Measurements from ENCODE around the gene MRPL55. TPM values are rescaled to one million over a fixed set of nuclear protein-coding genes. Genes with fewer than 3 reads are reported as not detected.

The MRPL55 gene
- total RNA-seq, 1 experiment from 2014 or later = 57.1 TPM

DNA sequence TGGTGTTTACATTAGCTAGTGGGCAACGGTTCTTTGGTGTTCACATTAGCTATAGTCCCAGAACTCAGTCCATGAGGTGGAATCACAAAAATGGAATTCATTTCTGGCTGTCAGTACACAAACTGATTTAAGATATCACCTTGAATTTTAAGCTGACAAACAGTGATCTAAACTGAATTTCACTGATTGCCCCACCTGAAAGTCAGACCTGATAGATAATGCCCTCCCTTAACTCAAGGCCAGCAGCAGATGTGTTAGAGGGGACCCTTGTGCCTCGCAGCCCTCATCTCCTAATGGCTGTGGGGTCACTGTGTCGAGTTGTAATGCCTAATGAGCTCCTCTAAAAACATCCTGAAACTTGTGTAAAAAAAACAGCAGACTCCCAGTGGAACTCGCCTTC, 18.0 kb downstream of the MRPL55 start:
- no peaks in the 10 kb centered on the region for H3K9me2 ChIP-seq (ENCODE audit: insufficient read depth)
- intact Hi-C loops (cut with micrococcal nuclease) = no loop called here
- no TSS peak for BruUV-seq (replicated peaks)
- no peak for TF ChIP-seq POLR2AphosphoS5 (IDR thresholded peaks at IDR 0.05; ENCODE audit: low read depth, low read length)
- TF ChIP-seq SIN3A (IDR thresholded peaks at IDR 0.05; ENCODE audit: low read depth) = no peak
- TF ChIP-seq YY1 (IDR thresholded peaks at IDR 0.05; ENCODE audit: extremely low read depth, insufficient replicate concordance, low read depth, low read length) = no peak
- TF ChIP-seq, protein P1, sequence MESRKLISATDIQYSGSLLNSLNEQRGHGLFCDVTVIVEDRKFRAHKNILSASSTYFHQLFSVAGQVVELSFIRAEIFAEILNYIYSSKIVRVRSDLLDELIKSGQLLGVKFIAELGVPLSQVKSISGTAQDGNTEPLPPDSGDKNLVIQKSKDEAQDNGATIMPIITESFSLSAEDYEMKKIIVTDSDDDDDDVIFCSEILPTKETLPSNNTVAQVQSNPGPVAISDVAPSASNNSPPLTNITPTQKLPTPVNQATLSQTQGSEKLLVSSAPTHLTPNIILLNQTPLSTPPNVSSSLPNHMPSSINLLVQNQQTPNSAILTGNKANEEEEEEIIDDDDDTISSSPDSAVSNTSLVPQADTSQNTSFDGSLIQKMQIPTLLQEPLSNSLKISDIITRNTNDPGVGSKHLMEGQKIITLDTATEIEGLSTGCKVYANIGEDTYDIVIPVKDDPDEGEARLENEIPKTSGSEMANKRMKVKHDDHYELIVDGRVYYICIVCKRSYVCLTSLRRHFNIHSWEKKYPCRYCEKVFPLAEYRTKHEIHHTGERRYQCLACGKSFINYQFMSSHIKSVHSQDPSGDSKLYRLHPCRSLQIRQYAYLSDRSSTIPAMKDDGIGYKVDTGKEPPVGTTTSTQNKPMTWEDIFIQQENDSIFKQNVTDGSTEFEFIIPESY (IDR thresholded peaks at IDR 0.05; ENCODE audit: extremely low read depth, insufficient replicate concordance, low read length) = no peak
- TF ChIP-seq, protein P2, sequence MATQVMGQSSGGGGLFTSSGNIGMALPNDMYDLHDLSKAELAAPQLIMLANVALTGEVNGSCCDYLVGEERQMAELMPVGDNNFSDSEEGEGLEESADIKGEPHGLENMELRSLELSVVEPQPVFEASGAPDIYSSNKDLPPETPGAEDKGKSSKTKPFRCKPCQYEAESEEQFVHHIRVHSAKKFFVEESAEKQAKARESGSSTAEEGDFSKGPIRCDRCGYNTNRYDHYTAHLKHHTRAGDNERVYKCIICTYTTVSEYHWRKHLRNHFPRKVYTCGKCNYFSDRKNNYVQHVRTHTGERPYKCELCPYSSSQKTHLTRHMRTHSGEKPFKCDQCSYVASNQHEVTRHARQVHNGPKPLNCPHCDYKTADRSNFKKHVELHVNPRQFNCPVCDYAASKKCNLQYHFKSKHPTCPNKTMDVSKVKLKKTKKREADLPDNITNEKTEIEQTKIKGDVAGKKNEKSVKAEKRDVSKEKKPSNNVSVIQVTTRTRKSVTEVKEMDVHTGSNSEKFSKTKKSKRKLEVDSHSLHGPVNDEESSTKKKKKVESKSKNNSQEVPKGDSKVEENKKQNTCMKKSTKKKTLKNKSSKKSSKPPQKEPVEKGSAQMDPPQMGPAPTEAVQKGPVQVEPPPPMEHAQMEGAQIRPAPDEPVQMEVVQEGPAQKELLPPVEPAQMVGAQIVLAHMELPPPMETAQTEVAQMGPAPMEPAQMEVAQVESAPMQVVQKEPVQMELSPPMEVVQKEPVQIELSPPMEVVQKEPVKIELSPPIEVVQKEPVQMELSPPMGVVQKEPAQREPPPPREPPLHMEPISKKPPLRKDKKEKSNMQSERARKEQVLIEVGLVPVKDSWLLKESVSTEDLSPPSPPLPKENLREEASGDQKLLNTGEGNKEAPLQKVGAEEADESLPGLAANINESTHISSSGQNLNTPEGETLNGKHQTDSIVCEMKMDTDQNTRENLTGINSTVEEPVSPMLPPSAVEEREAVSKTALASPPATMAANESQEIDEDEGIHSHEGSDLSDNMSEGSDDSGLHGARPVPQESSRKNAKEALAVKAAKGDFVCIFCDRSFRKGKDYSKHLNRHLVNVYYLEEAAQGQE (IDR thresholded peaks at IDR 0.05; ENCODE audit: low read depth) = no peak
- TF ChIP-seq, protein P3, sequence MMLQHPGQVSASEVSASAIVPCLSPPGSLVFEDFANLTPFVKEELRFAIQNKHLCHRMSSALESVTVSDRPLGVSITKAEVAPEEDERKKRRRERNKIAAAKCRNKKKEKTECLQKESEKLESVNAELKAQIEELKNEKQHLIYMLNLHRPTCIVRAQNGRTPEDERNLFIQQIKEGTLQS (IDR thresholded peaks at IDR 0.05) = no peak
- TF ChIP-seq, protein P4, sequence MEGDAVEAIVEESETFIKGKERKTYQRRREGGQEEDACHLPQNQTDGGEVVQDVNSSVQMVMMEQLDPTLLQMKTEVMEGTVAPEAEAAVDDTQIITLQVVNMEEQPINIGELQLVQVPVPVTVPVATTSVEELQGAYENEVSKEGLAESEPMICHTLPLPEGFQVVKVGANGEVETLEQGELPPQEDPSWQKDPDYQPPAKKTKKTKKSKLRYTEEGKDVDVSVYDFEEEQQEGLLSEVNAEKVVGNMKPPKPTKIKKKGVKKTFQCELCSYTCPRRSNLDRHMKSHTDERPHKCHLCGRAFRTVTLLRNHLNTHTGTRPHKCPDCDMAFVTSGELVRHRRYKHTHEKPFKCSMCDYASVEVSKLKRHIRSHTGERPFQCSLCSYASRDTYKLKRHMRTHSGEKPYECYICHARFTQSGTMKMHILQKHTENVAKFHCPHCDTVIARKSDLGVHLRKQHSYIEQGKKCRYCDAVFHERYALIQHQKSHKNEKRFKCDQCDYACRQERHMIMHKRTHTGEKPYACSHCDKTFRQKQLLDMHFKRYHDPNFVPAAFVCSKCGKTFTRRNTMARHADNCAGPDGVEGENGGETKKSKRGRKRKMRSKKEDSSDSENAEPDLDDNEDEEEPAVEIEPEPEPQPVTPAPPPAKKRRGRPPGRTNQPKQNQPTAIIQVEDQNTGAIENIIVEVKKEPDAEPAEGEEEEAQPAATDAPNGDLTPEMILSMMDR (IDR thresholded peaks at IDR 0.05 in 2 of 3, conservative IDR thresholded peaks at IDR 0.05 in 1 of 3; ENCODE audit: borderline replicate concordance in 1 of 3, insufficient read depth in 1 of 3, low read depth in 2 of 3, low read length in 2 of 3) = no peak
- no peak for TF ChIP-seq SRF (IDR thresholded peaks at IDR 0.05; ENCODE audit: low read depth)
- no peak for TF ChIP-seq CBX3 (IDR thresholded peaks at IDR 0.05; ENCODE audit: low read depth)
- TF ChIP-seq, protein P5, sequence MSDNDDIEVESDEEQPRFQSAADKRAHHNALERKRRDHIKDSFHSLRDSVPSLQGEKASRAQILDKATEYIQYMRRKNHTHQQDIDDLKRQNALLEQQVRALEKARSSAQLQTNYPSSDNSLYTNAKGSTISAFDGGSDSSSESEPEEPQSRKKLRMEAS (IDR thresholded peaks at IDR 0.05) = no peak
- TF ChIP-seq ZNF274 (IDR thresholded peaks at IDR 0.05; ENCODE audit: low read depth, low read length) = no peak
- no peak for TF ChIP-seq SP1 (IDR thresholded peaks at IDR 0.05; ENCODE audit: low read depth)
- no peak for TF ChIP-seq FOSL1 (IDR thresholded peaks at IDR 0.05; ENCODE audit: low read depth)
- no peak for TF ChIP-seq EGR1 (IDR thresholded peaks at IDR 0.05; ENCODE audit: low read depth)
- TF ChIP-seq EZH2 (IDR thresholded peaks at IDR 0.05) = no peak
- no peak for TF ChIP-seq EZH2phosphoT487 (IDR thresholded peaks at IDR 0.05; ENCODE audit: borderline replicate concordance)
- no peak for TF ChIP-seq RAD21 (IDR thresholded peaks at IDR 0.05; ENCODE audit: low read depth)
- TF ChIP-seq POLR2A (IDR thresholded peaks at IDR 0.05; ENCODE audit: borderline replicate concordance, extremely low read depth, insufficient read depth, insufficient read length) = no peak
- no peak for TF ChIP-seq JUND (IDR thresholded peaks at IDR 0.05)
- TF ChIP-seq TCF7L2 (IDR thresholded peaks at IDR 0.05; ENCODE audit: borderline replicate concordance, extremely low read depth, insufficient read depth, insufficient read length) = no peak
- H3K27ac ChIP-seq (ENCODE audit: low read depth, low read length) = no peak overlapping the region
- peaks cover 100% of the 10 kb centered on the region for H3K79me2 ChIP-seq (ENCODE audit: insufficient read depth, low read length)
- ATAC-seq (no peak), DNase-seq (ENCODE audit: low read depth, low spot score) (no peak)
- ChIA-PET POLR2A (interaction anchor here (1.3 kb wide), 1 partner anchor 9 kb away, joined by 4 read pairs; the partner anchor contains the start of gene ARF1), RAD21 (ENCODE audit: low non-redundant PET in 1 of 2, low total read pairs in 2 of 2, uncharacterized antibody in 2 of 2, unreplicated experiment in 2 of 2) (no interaction called here), CTCF (interaction anchor here (1.1 to 1.3 kb wide), 2 partner anchors 9 kb away, joined by 3 read pairs; partner anchors contain the start of gene ARF1)
- no peak overlapping the region for H3K4me2 ChIP-seq (ENCODE audit: low read length)
- H3K27me3 ChIP-seq (ENCODE audit: insufficient read depth, low read length) = no peaks in the 10 kb centered on the region
- peaks cover 58% of the 10 kb centered on the region; the same call in 1 of the 2 replicates for H4K20me1 ChIP-seq (ENCODE audit: insufficient read depth)
- no peak overlapping the region for H3K9ac ChIP-seq (ENCODE audit: low read length)
- peaks cover 3 to 17% of the 10 kb centered on the region in 2 experiments; a peak in 3 of 4 replicates for H3K4me1 ChIP-seq (ENCODE audit: control insufficient read depth in 1 of 2, insufficient read depth in 2 of 2, low read length in 2 of 2)
- peaks cover 0 to 66% of the 10 kb centered on the region in 2 experiments; a peak in 2 of 4 replicates for H3K36me3 ChIP-seq (ENCODE audit: control insufficient read depth in 1 of 2, insufficient read depth in 2 of 2, low read length in 2 of 2)
- H3K4me3 ChIP-seq (replicated peaks in 1 of 2; ENCODE audit: low read depth in 1 of 2, low read length in 2 of 2) = no peak overlapping the region
- H2AFZ ChIP-seq (ENCODE audit: low read depth, low read length, poor library complexity, severe bottlenecking) = no peak overlapping the region
- peaks cover 10 to 19% of the 10 kb centered on the region in 2 experiments; a peak in 2 of 4 replicates for H3K9me3 ChIP-seq (ENCODE audit: control insufficient read depth in 1 of 2, insufficient read depth in 1 of 2, low read depth in 1 of 2, low read length in 2 of 2)

Measured in HCT116 (cell line).